ENCODE data around the gene TARS2. TPM values are rescaled to one million over a fixed set of nuclear protein-coding genes. Genes with fewer than 3 reads are reported as not detected.

Gene TARS2
- total and polyA plus RNA-seq, 10 of the 15 experiments (the other 5 are each of a cell fraction or from before 2014, with no cell fraction given) = 11.0 to 51.8 (median 45.2) TPM

DNA sequence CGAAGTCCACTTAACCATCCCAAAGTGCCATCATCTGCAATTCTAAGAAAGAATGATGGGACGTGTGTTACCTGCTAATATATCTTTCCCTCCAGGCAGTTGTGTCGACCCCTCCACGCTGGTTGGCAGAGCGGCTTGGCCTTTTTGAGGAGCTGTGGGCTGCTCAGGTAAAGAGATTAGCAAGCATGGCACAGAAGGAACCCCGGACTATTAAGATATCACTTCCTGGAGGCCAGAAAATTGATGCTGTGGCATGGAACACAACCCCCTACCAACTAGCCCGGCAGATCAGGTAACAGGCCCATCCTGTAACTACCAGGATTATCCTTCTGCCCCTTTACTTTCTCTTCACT, 520 bp downstream of the TARS2 start:
- peak overlapping the region; percentile 62 for H2AFZ ChIP-seq (ENCODE audit: control insufficient read depth, low read depth, low read length)
- CTCF ChIA-PET = interaction anchor here (1.0 kb wide), 1 partner anchor 123 kb away, joined by 3 read pairs; no protein-coding TSS in a partner anchor
- TF ChIP-seq, protein P1, sequence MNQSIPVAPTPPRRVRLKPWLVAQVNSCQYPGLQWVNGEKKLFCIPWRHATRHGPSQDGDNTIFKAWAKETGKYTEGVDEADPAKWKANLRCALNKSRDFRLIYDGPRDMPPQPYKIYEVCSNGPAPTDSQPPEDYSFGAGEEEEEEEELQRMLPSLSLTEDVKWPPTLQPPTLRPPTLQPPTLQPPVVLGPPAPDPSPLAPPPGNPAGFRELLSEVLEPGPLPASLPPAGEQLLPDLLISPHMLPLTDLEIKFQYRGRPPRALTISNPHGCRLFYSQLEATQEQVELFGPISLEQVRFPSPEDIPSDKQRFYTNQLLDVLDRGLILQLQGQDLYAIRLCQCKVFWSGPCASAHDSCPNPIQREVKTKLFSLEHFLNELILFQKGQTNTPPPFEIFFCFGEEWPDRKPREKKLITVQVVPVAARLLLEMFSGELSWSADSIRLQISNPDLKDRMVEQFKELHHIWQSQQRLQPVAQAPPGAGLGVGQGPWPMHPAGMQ (IDR thresholded peaks at IDR 0.05; ENCODE audit: borderline replicate concordance) = no peak
- TF ChIP-seq, protein P2, sequence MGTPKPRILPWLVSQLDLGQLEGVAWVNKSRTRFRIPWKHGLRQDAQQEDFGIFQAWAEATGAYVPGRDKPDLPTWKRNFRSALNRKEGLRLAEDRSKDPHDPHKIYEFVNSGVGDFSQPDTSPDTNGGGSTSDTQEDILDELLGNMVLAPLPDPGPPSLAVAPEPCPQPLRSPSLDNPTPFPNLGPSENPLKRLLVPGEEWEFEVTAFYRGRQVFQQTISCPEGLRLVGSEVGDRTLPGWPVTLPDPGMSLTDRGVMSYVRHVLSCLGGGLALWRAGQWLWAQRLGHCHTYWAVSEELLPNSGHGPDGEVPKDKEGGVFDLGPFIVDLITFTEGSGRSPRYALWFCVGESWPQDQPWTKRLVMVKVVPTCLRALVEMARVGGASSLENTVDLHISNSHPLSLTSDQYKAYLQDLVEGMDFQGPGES (IDR thresholded peaks at IDR 0.05) = no peak
- TF ChIP-seq MXI1 (IDR thresholded peaks at IDR 0.05; ENCODE audit: low read depth, low read length) = 0 out of 2 replicates have a peak, but pooled peaks have one; percentile 12
- SMC1A ChIA-PET (ENCODE audit: uncharacterized antibody, unreplicated experiment) = interaction anchor here (2.1 kb wide), 1 partner anchor 28 kb away, joined by 11 read pairs; the partner anchor contains the start of gene FALEC
- POLR2A ChIA-PET = interaction anchor here (1.3 kb wide), 1 partner anchor 124 kb away, joined by 5 read pairs; the partner anchor contains the start of gene RPRD2
- H3K4me3 ChIP-seq = peak overlapping the region; percentile 95
- BruUV-seq (replicated peaks) = TSS peak; percentile 83
- intact Hi-C loops (cut with micrococcal nuclease; ENCODE audit: unreplicated experiment) (loop anchor here (10.0 kb wide), 1 partner anchor 137 kb away; the partner anchor contains the start of gene ENSA), in situ Hi-C loops (cut with MboI) (no loop called here)
- H3K4me1 ChIP-seq (ENCODE audit: control insufficient read depth, insufficient read depth, low read length) = no peaks in the 10 kb centered on the region
- DNase-seq (ENCODE audit: low read depth, low spot score) (no peak), FAIRE-seq (no peak), ATAC-seq (peak; percentile 11)
- H3K27me3 ChIP-seq (replicated peaks in 1 of 2; ENCODE audit: control insufficient read depth in 2 of 2, insufficient read depth in 2 of 2, low read length in 1 of 2) = no peaks in the 10 kb centered on the region
- peak overlapping the region; percentile 98 for H3K9ac ChIP-seq (ENCODE audit: control insufficient read depth, insufficient read depth, low read length)
- H3K27ac ChIP-seq (ENCODE audit: control insufficient read depth, insufficient read depth) = peak overlapping the region; percentile 86
- no peaks in the 10 kb centered on the region for H3K9me3 ChIP-seq (replicated peaks; ENCODE audit: control insufficient read depth, insufficient read depth, low read length)
- H3K36me3 ChIP-seq (ENCODE audit: control insufficient read depth in 2 of 2, insufficient read depth in 2 of 2, low read length in 1 of 2) = peaks cover 3 to 23% of the 10 kb centered on the region in 2 experiments
- RAD21 ChIA-PET (ENCODE audit: unreplicated experiment) = interaction anchor here (1.6 kb wide), 1 partner anchor 28 kb away, joined by 6 read pairs; the partner anchor contains the start of gene FALEC
- peak overlapping the region; percentile 92 for H3K4me2 ChIP-seq (ENCODE audit: control insufficient read depth, insufficient read depth)
- WGBS (ENCODE audit: insufficient coverage, insufficient replicate concordance, low lambda C conversion rate, missing lambda C conversion rate) = under 1% methylated on average over 7 of the region's 7 CpGs
- H3K79me2 ChIP-seq (ENCODE audit: control insufficient read depth, insufficient read depth, low read length) = peaks cover 14% of the 10 kb centered on the region
- no peaks in the 10 kb centered on the region for H4K20me1 ChIP-seq (ENCODE audit: control insufficient read depth, insufficient read depth)

DNA sequence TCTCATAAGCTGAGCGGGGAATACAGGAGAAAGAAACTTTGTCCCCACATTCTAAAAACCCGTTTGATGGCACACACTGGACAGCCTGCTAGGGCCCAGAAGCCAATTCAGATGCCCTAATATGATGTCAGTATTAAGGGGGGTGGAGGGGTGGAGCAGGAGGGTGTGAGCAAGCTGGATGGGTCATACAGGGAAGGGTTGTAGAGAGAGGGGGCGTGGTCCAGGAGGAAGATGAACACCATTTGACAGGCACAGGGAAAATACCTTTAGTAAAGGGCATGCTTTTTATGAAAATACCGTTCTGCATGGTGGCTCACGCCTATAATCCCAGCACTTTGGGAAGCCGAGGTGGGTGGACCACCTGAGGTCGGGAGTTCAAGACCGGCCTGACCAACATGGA, 6.0 kb downstream of the TARS2 start:
- Histone ChIP-seq H3K79me2 (ENCODE audit: control insufficient read depth, insufficient read depth, low read length) (peaks cover 5% of the 10 kb centered on the region), H4K20me1 (ENCODE audit: control insufficient read depth, insufficient read depth) (no peaks in the 10 kb centered on the region), H3K4me3 (no peak overlapping the region), H3K4me2 (ENCODE audit: control insufficient read depth, insufficient read depth) (no peak overlapping the region), H3K27ac (ENCODE audit: control insufficient read depth, insufficient read depth) (no peak overlapping the region), H3K4me1 (ENCODE audit: control insufficient read depth, insufficient read depth, low read length) (no peaks in the 10 kb centered on the region), H3K27me3 (replicated peaks in 1 of 2; ENCODE audit: control insufficient read depth in 2 of 2, insufficient read depth in 2 of 2, low read length in 1 of 2) (no peaks in the 10 kb centered on the region), H3K9ac (ENCODE audit: control insufficient read depth, insufficient read depth, low read length) (no peak overlapping the region), H3K36me3 (ENCODE audit: control insufficient read depth in 2 of 2, insufficient read depth in 2 of 2, low read length in 1 of 2) (peaks cover 7 to 38% of the 10 kb centered on the region in 2 experiments), H2AFZ (ENCODE audit: control insufficient read depth, low read depth, low read length) (no peak overlapping the region), H3K9me3 (replicated peaks; ENCODE audit: control insufficient read depth, insufficient read depth, low read length) (no peaks in the 10 kb centered on the region)
- no peak for ATAC-seq
- DNase-seq (ENCODE audit: low read depth, low spot score) = no peak
- in situ Hi-C loops (cut with MboI) = no loop called here
- 100% methylated on average over 8 of the region's 8 CpGs for WGBS (ENCODE audit: insufficient coverage, insufficient replicate concordance, low lambda C conversion rate, missing lambda C conversion rate)
- SMC1A ChIA-PET (ENCODE audit: uncharacterized antibody, unreplicated experiment) = no interaction called here
- no TSS peak for BruUV-seq (replicated peaks)
- RAD21 ChIA-PET (ENCODE audit: unreplicated experiment) = no interaction called here
- CTCF ChIA-PET = no interaction called here
- FAIRE-seq = no peak
- POLR2A ChIA-PET = no interaction called here
- intact Hi-C loops (cut with micrococcal nuclease; ENCODE audit: unreplicated experiment) = no loop called here
- no peak for TF ChIP-seq JUND (IDR thresholded peaks at IDR 0.05; ENCODE audit: low read depth, low read length)
- no peak for TF ChIP-seq POLR2A (IDR thresholded peaks at IDR 0.05; ENCODE audit: low read depth, low read length)
- TF ChIP-seq, protein P3, sequence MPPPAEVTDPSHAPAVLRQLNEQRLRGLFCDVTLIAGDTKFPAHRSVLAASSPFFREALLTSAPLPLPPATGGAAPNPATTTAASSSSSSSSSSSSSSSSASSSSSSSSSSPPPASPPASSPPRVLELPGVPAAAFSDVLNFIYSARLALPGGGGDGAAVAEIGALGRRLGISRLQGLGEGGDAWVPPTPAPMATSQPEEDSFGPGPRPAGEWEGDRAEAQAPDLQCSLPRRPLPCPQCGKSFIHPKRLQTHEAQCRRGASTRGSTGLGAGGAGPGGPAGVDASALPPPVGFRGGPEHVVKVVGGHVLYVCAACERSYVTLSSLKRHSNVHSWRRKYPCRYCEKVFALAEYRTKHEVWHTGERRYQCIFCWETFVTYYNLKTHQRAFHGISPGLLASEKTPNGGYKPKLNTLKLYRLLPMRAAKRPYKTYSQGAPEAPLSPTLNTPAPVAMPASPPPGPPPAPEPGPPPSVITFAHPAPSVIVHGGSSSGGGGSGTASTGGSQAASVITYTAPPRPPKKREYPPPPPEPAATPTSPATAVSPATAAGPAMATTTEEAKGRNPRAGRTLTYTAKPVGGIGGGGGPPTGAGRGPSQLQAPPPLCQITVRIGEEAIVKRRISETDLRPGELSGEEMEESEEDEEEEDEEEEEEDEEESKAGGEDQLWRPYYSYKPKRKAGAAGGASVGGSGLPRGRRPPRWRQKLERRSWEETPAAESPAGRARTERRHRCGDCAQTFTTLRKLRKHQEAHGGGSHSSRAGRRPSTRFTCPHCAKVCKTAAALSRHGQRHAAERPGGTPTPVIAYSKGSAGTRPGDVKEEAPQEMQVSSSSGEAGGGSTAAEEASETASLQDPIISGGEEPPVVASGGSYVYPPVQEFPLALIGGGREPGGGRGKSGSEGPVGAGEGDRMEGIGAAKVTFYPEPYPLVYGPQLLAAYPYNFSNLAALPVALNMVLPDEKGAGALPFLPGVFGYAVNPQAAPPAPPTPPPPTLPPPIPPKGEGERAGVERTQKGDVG (CRISPR knock-in tag; IDR thresholded peaks at IDR 0.05) = no peak
- no peak for TF ChIP-seq NRF1 (conservative IDR thresholded peaks at IDR 0.05; ENCODE audit: low read depth, low read length)
- no peak for TF ChIP-seq HDAC6 (IDR thresholded peaks at IDR 0.05; ENCODE audit: unreplicated experiment)
- TF ChIP-seq, protein P4, sequence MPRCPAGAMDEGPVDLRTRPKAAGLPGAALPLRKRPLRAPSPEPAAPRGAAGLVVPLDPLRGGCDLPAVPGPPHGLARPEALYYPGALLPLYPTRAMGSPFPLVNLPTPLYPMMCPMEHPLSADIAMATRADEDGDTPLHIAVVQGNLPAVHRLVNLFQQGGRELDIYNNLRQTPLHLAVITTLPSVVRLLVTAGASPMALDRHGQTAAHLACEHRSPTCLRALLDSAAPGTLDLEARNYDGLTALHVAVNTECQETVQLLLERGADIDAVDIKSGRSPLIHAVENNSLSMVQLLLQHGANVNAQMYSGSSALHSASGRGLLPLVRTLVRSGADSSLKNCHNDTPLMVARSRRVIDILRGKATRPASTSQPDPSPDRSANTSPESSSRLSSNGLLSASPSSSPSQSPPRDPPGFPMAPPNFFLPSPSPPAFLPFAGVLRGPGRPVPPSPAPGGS (IDR thresholded peaks at IDR 0.05; ENCODE audit: borderline replicate concordance, insufficient read depth, low read depth, low read length, poor library complexity, severe bottlenecking) = no peak
- no peak for TF ChIP-seq MXI1 (IDR thresholded peaks at IDR 0.05; ENCODE audit: low read depth, low read length)

Data from GM12878 (cell line).